GM10248 (cell line): ENCODE measurements around the gene LDLRAD4.

ENCODE experiments used
- CTCF ChIA-PET: fragments of 300-600 bp; sonication (Branson Sonifier 250); formaldehyde crosslinking; extraction: SDS; loops from one replicate; lab custom pipeline; 2021; ENCODE audit warnings: antibody characterized with exemption; lab: Yijun Ruan, JAX
- POLR2A ChIA-PET: fragments of 350-650 bp; sonication (Branson Sonifier 250); formaldehyde crosslinking; extraction: SDS; loops from one replicate; lab custom pipeline; 2020; ENCODE audit warnings: antibody characterized with exemption; lab: Yijun Ruan, JAX
- DNase-seq: peaks from one replicate; pipeline ENCODE4 v3.0.0; 2012; ENCODE audit errors: extremely low spot score
- CTCF ChIP-seq: IDR thresholded peaks from 2 replicates; pipeline ENCODE4 v1.5.1; 2012; ENCODE audit warnings: mild to moderate bottlenecking, low read depth; ENCODE audit errors: extremely low read depth, missing control alignments, control extremely low read depth

Gene LDLRAD4

GRCh38 chr18:13439461-13439860 is 220.9 kb downstream of the LDLRAD4 start:
- DNase-seq, result no peak
- no peak for TF ChIP-seq CTCF
- ChIA-PET POLR2A (no interaction called here), CTCF (no interaction called here)

- CTCF ChIA-PET, result interaction anchor here (1.1 to 1.4 kb wide), 2 partner anchors 12 to 173 kb away, joined by 3 to 5 read pairs; no protein-coding TSS in a partner anchor
- no peak for DNase-seq
- no peak for TF ChIP-seq CTCF
- POLR2A ChIA-PET, result no interaction called here
These were observed 222.0 kb downstream of the LDLRAD4 start for GRCh38 chr18:13440277-13441248.

GRCh38 chr18:13441736-13442135 is 223.2 kb downstream of the LDLRAD4 start:
- ChIA-PET POLR2A (no interaction called here), CTCF (interaction anchor here (1.1 to 1.4 kb wide), 2 partner anchors 14 to 174 kb away, joined by 3 to 5 read pairs; no protein-coding TSS in a partner anchor)
- TF ChIP-seq CTCF, result no peak
- no peak for DNase-seq

GRCh38 chr18:13442451-13442850 is 223.9 kb downstream of the LDLRAD4 start:
- ChIA-PET POLR2A (no interaction called here), CTCF (interaction anchor here (1.2 kb wide), 1 partner anchor 14 kb away, joined by 3 read pairs; no protein-coding TSS in a partner anchor)
- DNase-seq, result no peak
- TF ChIP-seq CTCF, result no peak

GRCh38 chr18:13443552-13443951 is 225.0 kb downstream of the LDLRAD4 start:
- ChIA-PET CTCF (interaction anchor here (1.2 kb wide), 1 partner anchor 15 kb away, joined by 3 read pairs; no protein-coding TSS in a partner anchor), POLR2A (no interaction called here)
- no peak for TF ChIP-seq CTCF
- no peak for DNase-seq

- no peak for DNase-seq
- ChIA-PET CTCF (no interaction called here), POLR2A (no interaction called here)
- no peak for TF ChIP-seq CTCF
These were observed 226.1 kb downstream of the LDLRAD4 start for GRCh38 chr18:13444430-13445240.
